CD14-positive monocyte (primary cell): ENCODE data around the gene DNAH3. TPM values are rescaled to one million over a fixed set of nuclear protein-coding genes. Genes with fewer than 3 reads are reported as not detected.
"Not testable (repeated sequence)": the region's sequence is repeated elsewhere in the genome, so short reads cannot be mapped to it uniquely, and the experiment has no call there.

Experiments used
- DNase-seq, 3 donors: peaks; one replicate each; pipeline ENCODE4 v3.0.0-alpha.2; 2011 to 2022
- H2AFZ ChIP-seq: 2 replicates; pipeline ENCODE4 v1.6.0; 2012; ENCODE audit warnings: mild to moderate bottlenecking, low read depth, low read length, inconsistent platforms; ENCODE audit not compliant: insufficient read depth, poor library complexity, severe bottlenecking
- H3K27ac ChIP-seq, 2 donors: 1 replicate in 1 of 2; 2 replicates in 1 of 2; pipeline ENCODE4 v1.5.1; 2012 to 2013; ENCODE audit warnings: low read length in 2 of 2, control low read depth in 1 of 2, inconsistent platforms in 1 of 2, low read depth in 1 of 2, mild to moderate bottlenecking in 1 of 2
- H3K27me3 ChIP-seq, 2 donors: one replicate each; pipeline versions ENCODE4 v1.6.0 to v1.6.1; 2011 to 2013; ENCODE audit warnings: low read length in 2 of 2; ENCODE audit not compliant: control insufficient read depth in 2 of 2, insufficient read depth in 2 of 2
- H3K36me3 ChIP-seq, 2 donors: replicated peaks in 1 of 2; 1 replicate in 1 of 2; 2 replicates in 1 of 2; pipeline versions ENCODE4 v1.5.1 to v1.6.1; 2012 to 2013; ENCODE audit warnings: low read length in 2 of 2, control low read depth in 1 of 2, inconsistent platforms in 1 of 2, mild to moderate bottlenecking in 1 of 2; ENCODE audit not compliant: insufficient read depth in 2 of 2, control insufficient read depth in 1 of 2
- H3K4me1 ChIP-seq, 2 donors: 1 replicate in 1 of 2; 2 replicates in 1 of 2; pipeline versions ENCODE4 v1.5.1 to v1.6.1; 2012 to 2013; ENCODE audit warnings: low read length in 2 of 2, control low read depth in 1 of 2, inconsistent platforms in 1 of 2, mild to moderate bottlenecking in 1 of 2, moderate library complexity in 1 of 2; ENCODE audit not compliant: insufficient read depth in 2 of 2, control insufficient read depth in 1 of 2
- H3K4me2 ChIP-seq: replicated peaks from 2 replicates; pipeline ENCODE3; 2012; ENCODE audit warnings: low read length, moderate library complexity, mild to moderate bottlenecking; ENCODE audit not compliant: poor library complexity, severe bottlenecking; ENCODE audit errors: extremely low read depth
- H3K4me3 ChIP-seq, 3 experiments: fragments of 200-600 bp in 1 of 3; sonication (generic) in 1 of 3; replicated peaks in 1 of 3; 1 replicate in 2 of 3; 2 replicates in 1 of 3; pipeline ENCODE4 v1.5.1; 2011 to 2013; ENCODE audit warnings: low read length in 3 of 3, mild to moderate bottlenecking in 3 of 3, control low read depth in 2 of 3, low read depth in 2 of 3, inconsistent platforms in 1 of 3, moderate library complexity in 1 of 3
- H3K79me2 ChIP-seq: 2 replicates; pipeline ENCODE4 v1.6.0; 2012; ENCODE audit warnings: mild to moderate bottlenecking, control low read depth, inconsistent platforms, low read length, moderate library complexity; ENCODE audit not compliant: insufficient read depth
- H3K9ac ChIP-seq: 2 replicates; pipeline ENCODE4 v1.6.0; 2017; ENCODE audit warnings: low read length, mild to moderate bottlenecking; ENCODE audit not compliant: insufficient read depth, poor library complexity, severe bottlenecking
- H3K9me3 ChIP-seq, 2 donors: replicated peaks in 1 of 2; 1 replicate in 1 of 2; 2 replicates in 1 of 2; pipeline versions ENCODE4 v1.5.1 to v1.6.1; 2012 to 2013; ENCODE audit warnings: low read length in 2 of 2, control low read depth in 1 of 2; ENCODE audit not compliant: control insufficient read depth in 1 of 2, insufficient read depth in 1 of 2
- H4K20me1 ChIP-seq: 2 replicates; pipeline ENCODE4 v1.6.0; 2012; ENCODE audit warnings: mild to moderate bottlenecking, low read length, control low read depth, moderate library complexity; ENCODE audit not compliant: insufficient read depth
- H3K27ac Mint-ChIP-seq, 7 donors: one replicate each; pipeline ENCODE4 v1.8.0; 2020; ENCODE audit warnings: mild to moderate bottlenecking in 7 of 7, mixed read lengths in 7 of 7, moderate library complexity in 6 of 7, inconsistent platforms in 2 of 7
- H3K27me3 Mint-ChIP-seq, 3 donors: one replicate each; pipeline ENCODE4 v1.8.0; 2021 to 2022; ENCODE audit warnings: low read depth in 3 of 3, mild to moderate bottlenecking in 3 of 3, mixed read lengths in 3 of 3, moderate library complexity in 3 of 3, inconsistent platforms in 1 of 3
- H3K36me3 Mint-ChIP-seq, 2 donors: one replicate each; pipeline ENCODE4 v1.8.0; 2020; ENCODE audit warnings: mixed read lengths in 2 of 2, inconsistent platforms in 1 of 2, mild to moderate bottlenecking in 1 of 2
- H3K4me1 Mint-ChIP-seq: one replicate; pipeline ENCODE4 v1.8.0; 2020; ENCODE audit warnings: mild to moderate bottlenecking, mixed read lengths
- H3K4me3 Mint-ChIP-seq, 2 donors: one replicate each; pipeline ENCODE4 v1.8.0; 2020; ENCODE audit warnings: mild to moderate bottlenecking in 2 of 2, mixed read lengths in 2 of 2, moderate library complexity in 1 of 2
- H3K9me3 Mint-ChIP-seq, 7 donors: one replicate each; pipeline ENCODE4 v1.8.0; 2020 to 2022; ENCODE audit warnings: mixed read lengths in 7 of 7, mild to moderate bottlenecking in 6 of 7, moderate library complexity in 6 of 7, inconsistent platforms in 2 of 7
- CTCF ChIP-seq: fragments of 200-600 bp; IDR thresholded peaks from one replicate; pipeline ENCODE4 v1.8.0; 2022; ENCODE audit warnings: antibody characterized with exemption, mild to moderate bottlenecking
- WGBS: methylation state at CpG from one replicate; pipeline ENCODE4 v1.1.5; 2013; ENCODE audit warnings: missing lambda C conversion rate; ENCODE audit not compliant: insufficient coverage; 5-methylcytosine and 5-hydroxymethylcytosine counted together
- intact Hi-C, 2 donors: fragments of 100-400 bp; cut with micrococcal nuclease; formaldehyde crosslinking; loops; one replicate each; pipeline versions ENCODE4 v1.15.0 to v1.15.1; 2023
- polyA plus RNA-seq, 3 donors: library from polyadenylated mRNA; depleted of rRNA in 1 of 3; unstranded in 2 of 3; stranded (reverse) in 1 of 3; fragments of 300-500 nt in 2 of 3; fragments of >200 nt in 1 of 3; fragmentation: Illumina TruSeq in 2 of 3; gene quantifications; 1 replicate in 2 of 3; 2 replicates in 1 of 3; pipeline ENCODE4 v1.2.3, GENCODE V29; 2012 to 2021

Gene DNAH3
- polyA plus RNA-seq, 3 donors, result not detected

GRCh38 chr16:21053590-21053989 is 97.1 kb downstream of the DNAH3 start:
- Mint-ChIP-seq H3K9me3 (peaks cover 0 to 2% (median 0%) of the 10 kb centered on the region in 7 donors), H3K4me3 (no peak overlapping the region), H3K27me3 (peaks cover 0 to 11% (median 4%) of the 10 kb centered on the region in 3 donors), H3K4me1 (no peaks in the 10 kb centered on the region), H3K36me3 (no peaks in the 10 kb centered on the region), H3K27ac (no peak overlapping the region)
- H3K4me2 ChIP-seq, result no peak overlapping the region
- no CpG with 5 or more reads among the region's 1 CpG for WGBS
- H3K36me3 ChIP-seq, result no peaks in the 10 kb centered on the region
- H3K27me3 ChIP-seq, result no peaks in the 10 kb centered on the region
- H3K9ac ChIP-seq, result no peak overlapping the region
- H3K79me2 ChIP-seq, result no peaks in the 10 kb centered on the region
- DNase-seq, result no peak
- no peak for TF ChIP-seq CTCF
- intact Hi-C loops, result no loop called here
- H4K20me1 ChIP-seq, result no peaks in the 10 kb centered on the region
- H3K9me3 ChIP-seq, result peaks cover 0 to 2% of the 10 kb centered on the region in 2 donors
- H3K27ac ChIP-seq, result no peak overlapping the region
- H2AFZ ChIP-seq, result no peak overlapping the region
- H3K4me3 ChIP-seq, result no peak overlapping the region
- H3K4me1 ChIP-seq, result no peaks in the 10 kb centered on the region

GRCh38 chr16:21048091-21048912 is 102.3 kb downstream of the DNAH3 start:
- H3K9me3 Mint-ChIP-seq, H3K36me3 ChIP-seq, intact Hi-C loops, H4K20me1 ChIP-seq, H3K27me3 Mint-ChIP-seq, H3K79me2 ChIP-seq, H3K4me1 Mint-ChIP-seq, H3K9ac ChIP-seq, H3K4me3 ChIP-seq, H3K27ac ChIP-seq, H3K27ac Mint-ChIP-seq, DNase-seq, H2AFZ ChIP-seq, H3K27me3 ChIP-seq, H3K36me3 Mint-ChIP-seq, H3K9me3 ChIP-seq, H3K4me1 ChIP-seq, H3K4me2 ChIP-seq, H3K4me3 Mint-ChIP-seq: not testable (repeated sequence)
- 96% methylated on average over 11 of the region's 31 CpGs for WGBS
